Adrenal gland (tissue), 5 donors: Measurements from ENCODE around the gene EYS.

Experiments used
- POLR2A ChIP-seq, 2 donors: fragments of 450-650 bp; IDR thresholded peaks; one replicate each; pipeline ENCODE4 v1.6.1; 2017; ENCODE audit warnings: antibody characterized with exemption in 2 of 2, mild to moderate bottlenecking in 2 of 2, moderate library complexity in 1 of 2
- TF ChIP-seq, protein P1 (sequence below), 6 experiments: fragments of 450-650 bp in 4 of 6; fragments of 200-600 bp in 2 of 6; sonication (generic) in 1 of 6; IDR thresholded peaks; 1 replicate in 5 of 6; 2 replicates in 1 of 6; pipeline versions ENCODE4 v1.5.1 to v1.8.0; 2016 to 2021; ENCODE audit warnings: antibody characterized with exemption in 6 of 6, mild to moderate bottlenecking in 2 of 6, moderate library complexity in 1 of 6
- donor health status: DM: no; HTN: no; CAD: no.

DNA sequence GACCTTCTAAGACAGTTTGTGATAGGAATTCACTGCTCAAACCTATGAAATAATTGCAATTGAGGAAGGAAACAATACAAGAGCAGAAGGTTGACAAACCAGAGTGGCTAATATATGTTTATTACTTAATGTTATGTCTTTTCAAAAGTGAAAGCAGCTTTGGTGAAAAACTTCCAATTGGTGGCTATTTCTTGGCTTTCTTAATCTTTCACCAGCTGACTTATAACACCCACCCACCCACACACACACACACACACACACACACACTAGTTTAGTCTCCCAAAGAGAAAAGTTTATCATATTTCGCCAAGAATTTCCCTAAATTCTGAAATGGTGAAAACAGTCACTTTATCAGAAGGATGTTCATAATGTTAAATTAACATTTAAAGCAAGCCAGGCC, 583.5 kb downstream of the EYS start:
- TF ChIP-seq, protein P1, sequence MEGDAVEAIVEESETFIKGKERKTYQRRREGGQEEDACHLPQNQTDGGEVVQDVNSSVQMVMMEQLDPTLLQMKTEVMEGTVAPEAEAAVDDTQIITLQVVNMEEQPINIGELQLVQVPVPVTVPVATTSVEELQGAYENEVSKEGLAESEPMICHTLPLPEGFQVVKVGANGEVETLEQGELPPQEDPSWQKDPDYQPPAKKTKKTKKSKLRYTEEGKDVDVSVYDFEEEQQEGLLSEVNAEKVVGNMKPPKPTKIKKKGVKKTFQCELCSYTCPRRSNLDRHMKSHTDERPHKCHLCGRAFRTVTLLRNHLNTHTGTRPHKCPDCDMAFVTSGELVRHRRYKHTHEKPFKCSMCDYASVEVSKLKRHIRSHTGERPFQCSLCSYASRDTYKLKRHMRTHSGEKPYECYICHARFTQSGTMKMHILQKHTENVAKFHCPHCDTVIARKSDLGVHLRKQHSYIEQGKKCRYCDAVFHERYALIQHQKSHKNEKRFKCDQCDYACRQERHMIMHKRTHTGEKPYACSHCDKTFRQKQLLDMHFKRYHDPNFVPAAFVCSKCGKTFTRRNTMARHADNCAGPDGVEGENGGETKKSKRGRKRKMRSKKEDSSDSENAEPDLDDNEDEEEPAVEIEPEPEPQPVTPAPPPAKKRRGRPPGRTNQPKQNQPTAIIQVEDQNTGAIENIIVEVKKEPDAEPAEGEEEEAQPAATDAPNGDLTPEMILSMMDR (IDR thresholded peaks at IDR 0.05): no peak
- TF ChIP-seq POLR2A (IDR thresholded peaks at IDR 0.05): no peak
